SK-N-MC (cell line): ENCODE measurements around the gene MORF4L1.

ENCODE experiments used
- EZH2 ChIP-seq: fragments of 200-600 bp; sonication (generic); IDR thresholded peaks from one replicate; pipeline ENCODE4 v1.6.1; 2017; ENCODE audit warnings: antibody characterized with exemption
- POLR2AphosphoS5 ChIP-seq: IDR thresholded peaks from 2 replicates; pipeline ENCODE4 v1.6.1; 2012; ENCODE audit warnings: mild to moderate bottlenecking, low read depth, low read length, borderline replicate concordance

DNA sequence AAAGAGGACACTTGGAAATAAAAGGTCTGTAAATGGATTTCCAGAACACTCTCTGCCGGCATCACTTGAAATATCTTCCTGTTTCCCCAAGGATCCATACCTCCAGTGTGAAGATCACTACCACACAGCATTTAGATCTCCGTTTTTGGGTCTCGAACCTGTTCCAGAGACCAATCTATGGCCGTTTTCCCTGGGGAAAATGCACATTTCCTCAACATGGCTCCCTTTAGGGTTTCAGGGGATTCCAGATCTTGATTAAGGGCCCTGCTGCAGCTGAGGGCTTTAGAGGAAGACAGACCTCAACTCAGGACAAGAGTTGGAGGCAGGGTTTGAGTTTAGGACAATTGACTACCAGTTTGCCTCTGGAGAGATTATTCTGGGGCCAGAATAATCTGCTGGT, 70.1 kb downstream of the MORF4L1 start:
- TF ChIP-seq POLR2AphosphoS5: no peak
- no peak for TF ChIP-seq EZH2
